GM12872 (cell line): Measurements from ENCODE around the gene SEMA5B.

Experiments
- CTCF ChIP-seq: IDR thresholded peaks from 3 replicates; pipeline ENCODE4 v1.5.1; 2011; ENCODE audit warnings: low read depth, mild to moderate bottlenecking, low read length, moderate library complexity; ENCODE audit not compliant: insufficient read depth

SEMA5B gene

GRCh38 chr3:123027292-123028232 lies at the start of gene SEMA5B:
SEMA5B (minus strand) TSS chr3:123027763; CDS start chr3:122961263, 66,500 bp downstream.
- peak; percentile 48; the same call in 1 of the 3 replicates for TF ChIP-seq CTCF

GRCh38 chr3:123076496-123077418 lies 49.2 kb upstream of the SEMA5B start:
- TF ChIP-seq CTCF, result no peak

- no peak for TF ChIP-seq CTCF
Observed at GRCh38 chr3:123076112-123076495, 48.5 kb upstream of the SEMA5B start.

- TF ChIP-seq CTCF, result no peak
Observed at GRCh38 chr3:123075359-123075758, 47.8 kb upstream of the SEMA5B start.

- no peak for TF ChIP-seq CTCF
Observed at GRCh38 chr3:123072564-123072963, 45.0 kb upstream of the SEMA5B start.

- TF ChIP-seq CTCF, result no peak
Observed at GRCh38 chr3:123072152-123072551, 44.6 kb upstream of the SEMA5B start.

- no peak for TF ChIP-seq CTCF
Observed at GRCh38 chr3:123071581-123071980, 44.0 kb upstream of the SEMA5B start.
